ENCODE results near the gene SLC30A2.
"Not testable (repeated sequence)": the region's sequence is repeated elsewhere in the genome, so short reads cannot be mapped to it uniquely, and the experiment has no call there.

The SLC30A2 gene

GRCh38 chr1:26045722-26046245, at the start of gene SLC30A2:
TSS of gene SLC30A2 (minus strand) at chr1:26046118. CDS start at chr1:26045896, 222 bp downstream.
- FAIRE-seq, result no peak

GRCh38 chr1:26094677-26095383, 48.9 kb upstream of the SLC30A2 start:
- no peak for FAIRE-seq

- no peak for FAIRE-seq
These were observed 48.3 kb upstream of the SLC30A2 start for GRCh38 chr1:26094076-26094669.

- not testable (repeated sequence) for FAIRE-seq
These were observed 47.7 kb upstream of the SLC30A2 start for GRCh38 chr1:26093569-26093968.

GRCh38 chr1:26092422-26092821, 46.5 kb upstream of the SLC30A2 start:
- FAIRE-seq, result no peak

- FAIRE-seq, result no peak
These were observed 45.0 kb upstream of the SLC30A2 start for GRCh38 chr1:26090893-26091292.

- FAIRE-seq, result no peak
These were observed 43.2 kb upstream of the SLC30A2 start for GRCh38 chr1:26089125-26089524.

- no peak for FAIRE-seq
These were observed 38.9 kb upstream of the SLC30A2 start for GRCh38 chr1:26084844-26085243.

GRCh38 chr1:26084091-26084561, 38.2 kb upstream of the SLC30A2 start:
- FAIRE-seq, result no peak

- FAIRE-seq, result no peak
These were observed 37.3 kb upstream of the SLC30A2 start for GRCh38 chr1:26083208-26083607.

DNA sequence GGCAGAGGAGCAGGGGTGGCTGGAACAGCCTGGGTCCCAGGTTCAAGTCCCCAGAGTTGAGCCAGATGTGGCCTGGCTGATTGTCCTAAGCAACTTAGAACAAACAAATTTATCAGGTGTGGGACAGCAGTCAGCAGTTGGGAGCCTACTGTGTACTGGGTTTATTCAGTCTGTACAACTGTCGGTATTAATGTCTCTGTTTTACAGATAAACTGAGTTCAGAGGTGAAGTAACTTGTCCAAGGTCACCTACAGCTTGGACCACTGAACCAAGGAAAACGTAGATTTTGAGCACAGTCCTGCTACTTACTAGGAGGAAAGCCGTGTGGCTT, 36.1 kb upstream of the SLC30A2 start:
- no peak for FAIRE-seq

GRCh38 chr1:26081267-26082019, 35.5 kb upstream of the SLC30A2 start:
- FAIRE-seq, result no peak

DNA sequence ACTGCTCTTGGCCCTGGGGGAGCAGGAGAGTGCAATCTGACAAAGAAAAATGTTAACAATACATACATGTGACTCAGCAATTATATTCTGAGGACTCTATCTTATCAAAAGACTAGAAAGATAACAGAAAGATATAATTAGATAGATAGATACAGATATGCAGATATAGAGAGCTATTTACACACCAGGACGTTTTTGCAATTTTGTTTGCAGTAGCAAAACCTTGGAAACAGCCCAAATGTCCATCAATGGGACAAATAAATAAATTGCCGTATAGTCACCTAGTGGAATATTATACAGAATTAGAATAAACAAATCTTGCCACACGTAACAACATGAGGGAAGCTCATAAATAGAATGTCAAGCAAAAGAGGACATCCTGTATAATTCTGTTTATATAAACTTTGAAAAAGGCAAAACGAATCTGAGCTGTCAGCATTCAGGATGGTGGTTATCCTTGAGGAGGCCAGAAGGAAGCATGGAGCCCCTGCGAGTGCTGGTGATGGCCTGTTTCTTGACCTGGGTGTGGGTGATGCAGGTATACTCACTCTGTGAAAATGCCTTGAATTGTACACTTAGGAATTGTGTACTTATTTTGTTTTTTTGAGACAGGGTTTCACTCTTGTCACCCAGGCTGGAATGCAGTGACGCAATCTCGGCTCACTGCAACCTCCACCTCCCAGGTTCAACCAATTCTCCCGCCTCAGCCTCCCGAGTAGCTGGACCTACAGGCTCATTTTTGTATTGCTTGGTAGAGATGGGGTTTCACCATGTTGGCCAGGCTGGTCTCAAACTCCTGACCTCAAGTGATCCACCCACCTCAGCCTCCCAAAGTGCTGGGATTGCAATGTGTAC, 34.3 kb upstream of the SLC30A2 start:
- no peak for FAIRE-seq

GRCh38 chr1:26079178-26079563, 33.3 kb upstream of the SLC30A2 start:
- no peak for FAIRE-seq

GRCh38 chr1:26078286-26079177, 32.6 kb upstream of the SLC30A2 start:
- no peak for FAIRE-seq

- FAIRE-seq, result no peak
These were observed 31.6 kb upstream of the SLC30A2 start for GRCh38 chr1:26077524-26077923.

- FAIRE-seq, result no peak
These were observed 29.7 kb upstream of the SLC30A2 start for GRCh38 chr1:26075421-26076144.

GRCh38 chr1:26072305-26072704, 26.4 kb upstream of the SLC30A2 start:
- FAIRE-seq, result no peak

- no peak for FAIRE-seq
These were observed 25.0 kb upstream of the SLC30A2 start for GRCh38 chr1:26070963-26071342.

- no peak for FAIRE-seq
These were observed 24.5 kb upstream of the SLC30A2 start for GRCh38 chr1:26070296-26070962.

- no peak for FAIRE-seq
These were observed 24.0 kb upstream of the SLC30A2 start for GRCh38 chr1:26069941-26070295.
